ENCODE measurements around the gene CSHL1.
A peak's percentile ranks its signal among the peaks of the same experiment; 100 is the strongest.
"Not testable (repeated sequence)": the region's sequence is repeated elsewhere in the genome, so short reads cannot be mapped to it uniquely, and the experiment has no call there.

Gene CSHL1

DNA sequence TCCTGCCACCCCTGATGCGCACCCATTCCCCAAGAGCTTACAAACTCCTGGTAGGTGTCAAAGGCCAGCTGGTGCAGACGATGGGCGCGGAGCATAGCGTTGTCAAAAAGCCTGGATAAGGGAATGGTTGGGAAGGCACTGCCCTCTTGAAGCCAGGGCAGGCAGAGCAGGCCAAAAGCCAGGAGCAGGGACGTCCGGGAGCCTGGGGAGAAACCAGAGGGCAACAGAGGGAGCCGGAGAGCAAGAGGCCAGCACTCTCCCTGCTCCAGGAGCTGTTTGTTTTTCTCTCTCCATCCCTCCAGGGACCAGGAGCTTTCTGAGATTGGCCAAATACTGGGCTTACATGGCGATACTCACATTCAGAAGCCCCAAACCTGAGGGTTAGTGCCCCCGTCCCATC lies 7.2 kb upstream of the CSHL1 start:
- DNase-seq (ENCODE audit: insufficient read length, low spot score) (peak; percentile 27), FAIRE-seq (no peak)
- no peak for TF ChIP-seq POLR2A (IDR thresholded peaks at IDR 0.05; ENCODE audit: low read depth, low read length)

DNA sequence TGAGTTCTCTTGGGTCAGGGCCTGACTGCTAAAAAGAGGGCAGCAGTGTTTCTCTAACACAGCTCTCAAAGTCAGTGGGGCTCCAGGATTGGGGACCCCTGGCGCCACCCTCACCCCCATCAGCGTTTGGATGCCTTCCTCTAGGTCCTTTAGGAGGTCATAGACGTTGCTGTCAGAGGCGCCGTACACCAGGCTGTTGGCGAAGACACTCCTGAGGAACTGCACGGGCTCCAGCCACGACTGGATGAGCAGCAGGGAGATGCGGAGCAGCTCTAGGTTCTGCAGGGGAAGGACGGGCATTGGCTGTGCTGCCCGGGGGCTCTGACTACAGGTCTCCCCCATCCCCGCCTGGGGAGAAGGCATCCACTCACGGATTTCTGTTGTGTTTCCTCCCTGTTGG lies 6.6 kb upstream of the CSHL1 start:
- TF ChIP-seq POLR2A (IDR thresholded peaks at IDR 0.05; ENCODE audit: low read depth, low read length) = no peak
- FAIRE-seq = no peak
- no peak for DNase-seq (ENCODE audit: insufficient read length, low spot score)

DNA sequence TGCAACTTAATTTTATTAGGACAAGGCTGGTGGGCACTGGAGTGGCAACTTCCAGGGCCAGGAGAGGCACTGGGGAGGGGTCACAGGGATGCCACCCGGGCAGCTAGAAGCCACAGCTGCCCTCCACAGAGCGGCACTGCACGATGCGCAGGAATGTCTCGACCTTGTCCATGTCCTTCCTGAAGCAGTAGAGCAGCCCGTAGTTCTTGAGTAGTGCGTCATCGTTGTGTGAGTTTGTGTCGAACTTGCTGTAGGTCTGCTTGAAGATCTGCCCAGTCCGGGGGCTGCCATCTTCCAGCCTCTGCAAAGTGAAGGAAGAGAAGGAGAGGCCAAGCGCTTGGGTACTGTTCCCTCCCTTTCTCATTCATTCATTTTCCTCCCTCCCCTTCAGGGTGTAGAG lies 6.1 kb upstream of the CSHL1 start:
- DNase-seq (ENCODE audit: insufficient read length, low spot score); FAIRE-seq: not testable (repeated sequence)

DNA sequence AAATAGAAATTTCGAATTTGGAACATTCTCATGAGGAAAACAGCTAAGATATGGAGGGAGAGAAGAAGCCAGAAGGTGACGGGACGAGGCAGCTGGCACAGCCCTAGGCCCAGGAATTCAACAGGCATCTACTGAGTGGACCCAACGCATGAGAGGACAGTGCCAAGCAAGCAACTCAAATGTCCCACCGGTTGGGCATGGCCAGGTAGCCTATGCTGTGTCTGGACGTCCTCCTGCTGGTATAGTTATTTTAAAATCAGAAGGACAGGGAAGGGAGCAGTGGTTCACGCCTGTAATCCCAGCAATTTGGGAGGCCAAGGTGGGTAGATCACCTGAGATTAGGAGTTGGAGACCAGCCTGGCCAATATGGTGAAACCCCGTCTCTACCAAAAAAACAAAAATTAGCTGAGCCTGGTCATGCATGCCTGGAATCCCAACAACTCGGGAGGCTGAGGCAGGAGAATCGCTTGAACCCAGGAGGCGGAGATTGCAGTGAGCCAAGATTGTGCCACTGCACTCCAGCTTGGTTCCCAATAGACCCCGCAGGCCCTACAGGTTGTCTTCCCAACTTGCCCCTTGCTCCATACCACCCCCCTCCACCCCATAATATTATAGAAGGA lies 5.6 kb upstream of the CSHL1 start:
- no peak for DNase-seq (ENCODE audit: insufficient read length, low spot score)
- TF ChIP-seq POLR2A (IDR thresholded peaks at IDR 0.05; ENCODE audit: low read depth, low read length) = no peak
- no peak for FAIRE-seq

DNA sequence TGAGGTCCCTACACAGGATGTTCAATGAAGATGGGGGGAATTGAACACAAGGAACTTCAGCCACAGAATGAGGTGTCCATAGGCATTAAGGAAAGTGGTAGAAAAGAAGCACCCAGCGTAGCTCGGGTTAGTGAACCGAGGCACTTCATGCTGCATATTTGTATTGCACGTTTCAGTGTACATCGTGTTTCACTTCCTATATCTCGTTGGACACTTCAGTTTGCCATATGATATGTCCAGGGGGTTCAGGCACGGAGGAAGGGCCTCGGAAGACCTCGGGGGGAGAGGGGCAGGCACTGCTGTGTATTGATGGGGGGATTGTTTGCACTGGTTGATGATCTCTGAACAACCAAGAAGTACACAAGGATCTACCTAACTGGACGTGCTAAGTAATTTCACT lies 4.7 kb upstream of the CSHL1 start:
- not testable (repeated sequence) for DNase-seq (ENCODE audit: insufficient read length, low spot score); FAIRE-seq

DNA sequence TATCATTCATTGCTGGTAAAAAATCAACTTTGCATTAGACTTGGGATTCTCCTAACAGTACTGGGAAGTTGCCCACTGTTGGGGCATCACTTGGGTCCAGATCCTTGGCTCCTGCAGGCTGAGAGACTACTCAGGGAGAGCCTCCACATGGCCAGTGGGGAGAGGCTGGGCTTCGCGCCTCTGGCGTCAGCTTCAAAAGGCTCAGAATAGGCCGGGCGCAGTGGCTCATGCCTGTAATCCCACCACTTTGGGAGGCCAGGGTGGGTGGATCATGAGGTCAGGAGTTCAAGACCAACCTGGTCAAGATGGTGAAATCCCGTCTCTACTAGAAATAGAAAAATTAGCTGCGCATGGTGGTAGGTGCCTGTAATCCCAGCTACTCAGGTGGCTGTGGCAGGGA lies 3.4 kb upstream of the CSHL1 start:
- FAIRE-seq = no peak
- no peak for DNase-seq (ENCODE audit: insufficient read length, low spot score)
- no peak for TF ChIP-seq POLR2A (IDR thresholded peaks at IDR 0.05; ENCODE audit: low read depth, low read length)

DNA sequence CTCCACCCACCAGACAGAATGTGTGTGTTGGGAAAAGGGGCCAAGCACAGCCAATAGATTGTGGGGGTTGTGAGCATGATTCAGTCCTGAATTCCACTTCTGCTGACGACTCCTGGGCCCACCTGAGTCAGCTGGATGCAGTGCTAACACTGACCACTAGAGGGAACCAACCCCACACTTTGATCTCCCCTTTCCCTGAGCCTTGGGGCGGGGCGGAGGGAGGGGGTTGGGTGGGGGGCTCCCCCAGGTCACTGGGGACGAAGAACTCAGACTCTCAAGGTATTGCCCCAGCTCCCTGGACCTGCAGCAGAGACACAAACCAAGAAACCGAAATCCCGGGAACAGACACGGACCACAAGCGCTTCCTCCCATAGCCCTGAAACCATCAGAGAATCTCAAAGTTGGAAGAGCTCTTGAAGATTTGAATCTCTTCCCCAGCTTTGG lies 621 bp upstream of the CSHL1 start:
- TF ChIP-seq POLR2A (IDR thresholded peaks at IDR 0.05; ENCODE audit: low read depth, low read length) = no peak
- FAIRE-seq (no peak), DNase-seq (ENCODE audit: insufficient read length, low spot score) (peak; percentile 53)

DNA sequence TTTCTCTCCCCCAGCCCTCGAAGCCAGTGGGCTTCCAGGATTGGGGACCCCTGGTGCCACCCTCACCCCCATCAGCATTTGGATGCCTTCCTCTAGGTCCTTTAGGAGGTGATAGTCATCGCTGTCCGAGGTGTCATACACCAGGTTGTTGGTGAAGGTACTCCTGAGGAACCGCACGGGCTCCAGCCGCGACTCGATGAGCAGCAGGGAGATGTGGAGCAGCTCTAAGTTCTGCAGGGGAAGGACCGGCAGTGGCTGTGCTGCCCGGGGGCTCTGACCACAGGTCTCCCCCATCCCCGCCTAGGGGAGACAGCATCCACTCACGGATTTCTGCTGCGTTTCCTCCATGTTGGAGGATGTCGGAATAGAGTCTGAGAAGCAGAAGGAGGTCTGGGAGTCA lies 962 bp downstream of the CSHL1 start:
- no peak for TF ChIP-seq POLR2A (IDR thresholded peaks at IDR 0.05; ENCODE audit: low read depth, low read length)
- no peak for DNase-seq (ENCODE audit: insufficient read length, low spot score)
- no peak for FAIRE-seq

DNA sequence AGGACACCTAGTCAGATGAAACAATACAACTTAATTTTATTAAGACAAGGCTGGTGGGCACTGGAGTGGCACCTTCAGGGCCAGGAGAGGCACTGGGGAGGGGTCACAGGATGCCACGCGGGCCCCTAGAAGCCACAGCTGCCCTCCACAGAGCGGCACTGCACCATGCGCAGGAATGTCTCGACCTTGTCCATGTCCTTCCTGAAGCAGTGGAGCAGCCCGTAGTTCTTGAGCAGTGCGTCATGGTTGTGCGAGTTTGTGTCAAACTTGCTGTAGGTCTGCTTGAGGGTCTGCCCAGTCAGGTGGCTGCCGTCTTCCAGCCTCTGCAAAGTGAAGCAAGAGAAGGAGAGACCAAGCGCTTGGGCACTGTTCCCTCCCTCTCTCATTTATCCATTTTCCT lies 1.5 kb downstream of the CSHL1 start:
- not testable (repeated sequence) for FAIRE-seq; DNase-seq (ENCODE audit: insufficient read length, low spot score)

DNA sequence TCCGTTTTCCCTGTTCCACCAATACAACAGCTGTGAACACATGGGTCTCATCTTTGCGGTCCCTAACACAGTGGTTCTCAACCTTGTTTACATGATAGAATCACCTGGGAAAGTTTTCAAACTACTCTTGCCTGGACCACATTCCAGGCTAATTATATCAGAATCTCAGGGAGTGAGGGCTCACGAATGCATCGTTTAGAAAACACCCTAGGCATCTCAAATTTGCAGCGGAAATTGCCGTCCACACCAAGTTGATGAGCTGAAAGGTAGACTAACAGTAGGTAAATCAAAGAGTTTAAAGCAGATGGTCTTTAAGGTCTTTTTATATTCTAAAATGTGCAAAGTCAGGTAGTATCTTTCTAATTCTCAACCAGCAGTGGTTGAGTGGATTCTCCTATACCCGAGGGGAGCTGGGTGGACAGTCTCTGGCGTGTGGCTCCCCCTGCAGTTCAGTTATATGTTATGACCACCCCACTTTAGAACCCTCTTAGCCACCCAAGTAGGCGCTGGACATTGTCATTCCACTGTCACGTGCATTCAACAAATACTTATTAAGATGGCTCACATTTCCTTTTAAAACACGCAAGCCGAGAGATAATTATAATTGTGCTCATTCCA lies 3.8 kb downstream of the CSHL1 start:
- not testable (repeated sequence) for FAIRE-seq; DNase-seq (ENCODE audit: insufficient read length, low spot score)

DNA sequence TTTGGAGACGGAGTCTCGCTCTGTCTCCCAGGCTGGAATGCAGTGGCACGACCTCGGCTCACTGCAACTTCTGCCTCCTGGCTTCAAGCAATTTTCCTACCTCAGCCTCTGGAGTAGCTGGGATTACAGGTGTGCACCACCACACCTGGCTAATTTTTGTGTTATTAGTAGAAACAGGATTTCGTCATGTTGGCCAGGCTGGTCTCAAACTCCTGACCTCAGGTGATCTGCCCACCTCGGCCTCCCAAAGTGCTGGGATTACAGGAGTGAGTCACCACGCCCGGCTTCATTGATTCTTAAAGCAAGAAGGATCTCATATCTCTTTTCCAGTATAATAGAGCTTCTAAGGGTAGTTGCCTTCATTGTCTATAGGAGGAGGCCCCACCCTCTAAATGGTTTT lies 6.3 kb downstream of the CSHL1 start:
- not testable (repeated sequence) for DNase-seq (ENCODE audit: insufficient read length, low spot score); FAIRE-seq

DNA sequence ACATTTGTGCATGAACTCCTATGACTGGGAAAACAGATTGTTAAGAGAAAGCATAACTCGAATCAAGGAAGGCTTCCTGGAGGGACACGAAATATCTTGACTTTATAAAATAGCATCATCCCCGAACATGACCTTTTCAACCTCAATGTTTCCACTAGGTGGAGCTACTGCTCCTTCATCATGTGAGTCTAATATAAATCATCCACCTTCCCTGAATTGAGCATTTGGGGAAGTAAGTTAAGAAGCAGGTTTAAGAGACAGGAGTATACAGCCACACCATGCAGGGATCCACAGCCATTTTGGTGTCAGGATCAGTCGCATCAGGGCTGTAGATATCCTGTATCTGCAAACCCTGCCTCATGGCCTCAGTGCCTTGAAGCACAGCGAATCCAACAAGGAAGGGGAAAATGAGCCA lies 7.3 kb downstream of the CSHL1 start:
- FAIRE-seq; DNase-seq (ENCODE audit: insufficient read length, low spot score): not testable (repeated sequence)

DNA sequence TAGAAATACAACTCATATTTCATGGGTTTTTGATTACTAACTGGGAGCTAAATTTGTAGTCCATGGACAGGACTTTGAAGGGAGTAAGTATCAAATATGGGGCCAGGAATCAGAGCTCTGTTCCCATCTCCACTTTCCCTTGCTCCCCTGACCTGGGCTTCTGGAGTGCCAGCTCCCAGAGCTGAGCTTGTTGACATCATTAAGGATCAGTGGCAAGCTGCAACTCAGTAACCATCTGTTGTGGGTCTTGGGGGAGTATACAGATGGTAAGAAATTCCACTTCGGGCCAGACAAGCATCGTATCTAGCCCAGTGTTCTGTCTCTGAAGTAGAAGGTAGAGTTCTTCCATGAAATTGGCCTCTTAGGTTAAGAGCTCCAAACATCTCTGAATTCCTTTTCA lies 9.1 kb downstream of the CSHL1 start:
- not testable (repeated sequence) for DNase-seq (ENCODE audit: insufficient read length, low spot score); FAIRE-seq

DNA sequence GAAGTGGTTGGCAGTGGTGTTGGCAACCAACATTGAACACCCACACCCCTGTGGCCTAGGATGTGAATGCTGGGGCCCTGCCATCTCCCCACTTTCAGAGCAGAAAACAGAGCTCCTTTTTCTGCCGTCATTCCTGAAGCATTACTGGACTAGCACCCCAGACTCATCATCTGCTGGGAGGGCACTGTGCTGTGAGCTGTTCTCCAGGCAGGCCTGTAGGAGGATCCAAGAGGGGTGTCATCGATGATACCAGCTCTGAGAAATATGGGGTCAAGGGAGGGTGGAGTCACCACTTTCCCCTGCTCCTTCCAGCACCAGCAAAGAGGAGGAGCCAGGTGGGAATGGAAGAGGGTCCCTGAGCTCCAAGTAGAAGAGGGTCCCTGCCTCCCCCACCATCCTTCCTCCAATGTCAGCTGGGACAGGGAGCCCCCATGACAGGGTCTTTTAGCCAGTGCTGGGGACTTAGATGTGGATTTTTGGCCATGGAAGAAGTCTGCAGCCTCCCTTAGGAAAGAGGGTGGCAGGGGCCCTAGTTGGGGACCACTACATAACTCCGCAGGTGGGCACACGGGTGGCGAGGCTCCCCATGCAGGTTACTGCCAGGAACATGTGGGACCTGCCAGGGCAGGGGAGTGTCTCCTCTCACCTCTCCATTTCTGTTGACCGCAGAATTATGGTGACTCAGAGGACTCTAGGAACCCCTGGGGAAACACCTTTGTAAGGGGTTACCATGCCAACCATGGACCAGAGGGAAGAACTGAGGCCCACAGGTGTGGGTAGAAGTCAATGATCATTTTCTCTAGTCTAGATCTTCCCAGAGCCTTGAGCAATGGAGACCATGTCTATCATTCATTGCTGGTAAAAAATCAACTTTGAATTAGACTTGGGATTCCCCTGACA lies 11.9 kb downstream of the CSHL1 start:
- not testable (repeated sequence) for DNase-seq (ENCODE audit: insufficient read length, low spot score); FAIRE-seq

DNA sequence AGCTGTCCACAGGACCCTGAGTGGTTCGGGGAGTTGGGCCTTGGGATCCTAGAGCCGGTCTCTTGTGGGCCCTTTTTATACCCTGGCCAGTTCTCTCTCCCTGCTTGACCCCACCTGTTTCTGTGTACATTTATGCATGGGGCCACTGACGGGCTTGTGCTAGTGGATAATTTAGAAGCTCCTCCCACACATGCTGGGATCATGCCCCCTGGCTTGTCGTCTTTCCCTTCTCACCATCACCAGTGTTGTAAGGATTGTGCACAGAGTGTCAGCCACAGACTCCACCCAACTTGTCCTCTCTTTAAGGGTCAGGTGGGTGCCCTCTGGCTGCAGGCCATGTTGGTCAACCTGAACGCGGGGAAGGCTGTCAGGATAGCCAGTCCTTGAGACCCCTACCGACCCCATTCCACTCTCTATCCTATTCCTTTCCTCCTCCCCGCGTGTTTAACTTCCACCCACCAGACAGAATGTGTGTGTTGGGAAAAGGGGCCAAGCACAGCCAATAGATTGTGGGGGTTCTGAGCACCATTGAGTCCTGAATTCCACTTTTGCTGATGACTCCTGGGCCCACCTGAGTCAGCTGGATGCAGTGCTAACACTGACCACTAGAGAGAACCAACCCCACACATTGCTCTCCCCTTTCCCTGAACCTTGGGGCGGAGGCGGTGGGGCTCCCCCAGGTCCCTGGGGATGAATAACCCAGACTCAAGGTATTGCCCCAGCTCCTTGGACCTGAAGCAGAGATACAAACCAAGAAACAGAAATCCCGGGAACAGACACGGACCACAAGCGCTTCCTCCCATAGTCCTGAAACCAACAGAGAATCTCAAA lies 14.3 kb downstream of the CSHL1 start, which contains the start of gene CSH1:
Gene CSH1 (minus strand): TSS at position 51 of the 831 bp plus-strand sequence. CDS start 63 bp downstream, outside the sequence.
- not testable (repeated sequence) for DNase-seq (ENCODE audit: insufficient read length, low spot score); FAIRE-seq

DNA sequence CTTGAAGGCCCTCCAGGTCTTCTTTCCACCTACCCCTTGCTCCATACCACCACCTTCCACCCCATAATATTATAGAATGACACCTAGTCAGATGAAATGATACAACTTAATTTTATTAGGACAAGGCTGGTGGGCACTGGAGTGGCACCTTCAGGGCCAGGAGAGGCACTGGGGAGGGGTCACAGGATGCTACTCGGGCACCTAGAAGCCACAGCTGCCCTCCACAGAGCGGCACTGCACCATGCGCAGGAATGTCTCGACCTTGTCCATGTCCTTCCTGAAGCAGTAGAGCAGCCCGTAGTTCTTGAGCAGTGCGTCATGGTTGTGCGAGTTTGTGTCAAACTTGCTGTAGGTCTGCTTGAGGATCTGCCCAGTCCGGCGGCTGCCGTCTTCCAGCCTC lies 16.2 kb downstream of the CSHL1 start:
- not testable (repeated sequence) for FAIRE-seq; DNase-seq (ENCODE audit: insufficient read length, low spot score)

DNA sequence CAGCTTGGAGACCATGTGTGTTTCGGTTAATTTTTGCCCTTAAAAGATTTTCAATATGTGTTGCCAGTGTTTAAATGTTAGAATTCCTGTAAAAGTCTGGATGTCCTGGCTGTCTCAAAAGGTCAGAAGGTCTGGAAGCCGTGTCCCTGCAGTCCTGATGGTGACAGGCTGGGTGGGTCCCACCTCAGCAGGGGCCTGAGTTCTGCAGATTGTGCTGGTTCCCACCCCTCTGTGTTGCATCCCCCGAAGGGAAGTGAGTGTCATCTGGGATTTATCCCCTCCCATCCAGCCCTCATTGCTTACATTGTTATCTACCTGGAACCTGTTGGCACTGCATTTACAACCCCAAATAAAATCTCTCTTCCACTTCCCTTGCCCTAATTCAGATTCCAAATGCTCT lies 17.0 kb downstream of the CSHL1 start:
- FAIRE-seq; DNase-seq (ENCODE audit: insufficient read length, low spot score): not testable (repeated sequence)

DNA sequence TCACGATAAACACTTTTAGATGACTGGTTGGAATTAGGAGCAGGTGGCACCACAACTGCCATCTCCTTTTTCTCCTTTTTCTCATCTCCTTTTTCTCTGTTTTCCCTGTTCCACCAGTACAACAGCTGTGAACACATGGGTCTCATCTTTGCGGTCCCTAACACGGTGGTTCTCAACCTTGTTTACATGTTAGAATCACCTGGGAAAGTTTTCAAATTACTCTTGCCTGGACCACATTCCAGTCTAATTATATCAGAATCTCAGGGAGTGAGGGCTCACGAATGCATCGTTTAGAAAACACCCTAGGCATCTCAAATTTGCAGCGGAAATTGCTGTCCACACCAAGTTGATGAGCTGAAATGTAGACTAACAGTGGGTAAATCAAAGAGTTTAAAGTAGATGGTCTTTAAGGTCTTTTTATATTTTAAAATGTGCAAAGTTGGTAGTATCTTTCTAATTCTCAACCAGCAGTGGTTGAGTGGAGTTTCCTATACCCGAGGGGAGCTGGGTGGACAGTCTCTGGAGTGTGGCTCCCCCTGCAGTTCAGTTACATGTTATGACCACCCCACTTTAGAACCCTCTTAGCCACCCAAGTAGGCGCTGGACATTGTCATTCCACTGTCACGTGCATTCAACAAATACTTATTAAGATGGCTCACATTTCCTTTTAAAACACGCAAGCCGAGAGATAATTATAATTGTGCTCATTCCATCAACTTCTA lies 18.6 kb downstream of the CSHL1 start:
- FAIRE-seq; DNase-seq (ENCODE audit: insufficient read length, low spot score): not testable (repeated sequence)
